ENCODE results near the gene TUSC2. TPM values are rescaled to one million over a fixed set of nuclear protein-coding genes. Genes with fewer than 3 reads are reported as not detected.

The TUSC2 gene
- total RNA-seq, 1 donor from 2014 or later = 11.8 TPM

DNA sequence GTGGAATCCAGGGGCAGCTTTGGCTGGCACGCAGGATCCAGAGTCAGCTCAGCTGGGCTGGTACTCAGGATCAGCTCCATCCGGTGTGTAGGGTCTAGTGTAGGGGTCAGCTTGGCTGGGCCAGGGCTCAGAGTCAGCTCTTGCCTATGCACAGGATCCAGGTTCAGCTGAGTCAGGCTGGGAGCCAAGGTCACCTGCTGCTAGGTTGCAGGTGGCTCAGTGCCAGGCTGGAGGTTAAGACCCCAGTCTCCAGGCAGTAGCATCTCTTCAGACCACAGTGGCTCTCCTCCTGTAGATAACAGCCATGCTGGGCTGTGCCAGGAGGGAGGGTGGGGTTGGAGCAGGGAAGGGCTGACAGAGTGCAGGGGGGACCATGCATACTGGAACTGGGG is 30.6 kb downstream of the TUSC2 start:
- Histone ChIP-seq H3K9me3 (no peaks in the 10 kb centered on the region), H3K4me1 (peaks cover 49% of the 10 kb centered on the region), H3K4me3 (no peak overlapping the region), H3K27ac (peak overlapping the region; percentile 83), H3K36me3 (peaks cover 0 to 5% of the 10 kb centered on the region in 2 donors), H3K27me3 (no peaks in the 10 kb centered on the region)
- intact Hi-C loops (cut with DNase I) = no loop called here
- TF ChIP-seq, protein P1, sequence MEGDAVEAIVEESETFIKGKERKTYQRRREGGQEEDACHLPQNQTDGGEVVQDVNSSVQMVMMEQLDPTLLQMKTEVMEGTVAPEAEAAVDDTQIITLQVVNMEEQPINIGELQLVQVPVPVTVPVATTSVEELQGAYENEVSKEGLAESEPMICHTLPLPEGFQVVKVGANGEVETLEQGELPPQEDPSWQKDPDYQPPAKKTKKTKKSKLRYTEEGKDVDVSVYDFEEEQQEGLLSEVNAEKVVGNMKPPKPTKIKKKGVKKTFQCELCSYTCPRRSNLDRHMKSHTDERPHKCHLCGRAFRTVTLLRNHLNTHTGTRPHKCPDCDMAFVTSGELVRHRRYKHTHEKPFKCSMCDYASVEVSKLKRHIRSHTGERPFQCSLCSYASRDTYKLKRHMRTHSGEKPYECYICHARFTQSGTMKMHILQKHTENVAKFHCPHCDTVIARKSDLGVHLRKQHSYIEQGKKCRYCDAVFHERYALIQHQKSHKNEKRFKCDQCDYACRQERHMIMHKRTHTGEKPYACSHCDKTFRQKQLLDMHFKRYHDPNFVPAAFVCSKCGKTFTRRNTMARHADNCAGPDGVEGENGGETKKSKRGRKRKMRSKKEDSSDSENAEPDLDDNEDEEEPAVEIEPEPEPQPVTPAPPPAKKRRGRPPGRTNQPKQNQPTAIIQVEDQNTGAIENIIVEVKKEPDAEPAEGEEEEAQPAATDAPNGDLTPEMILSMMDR (IDR thresholded peaks at IDR 0.05) = no peak
- TF ChIP-seq POLR2A (IDR thresholded peaks at IDR 0.05) = no peak
- no peak for DNase-seq (ENCODE audit: extremely low spot score in 2 of 2)

DNA sequence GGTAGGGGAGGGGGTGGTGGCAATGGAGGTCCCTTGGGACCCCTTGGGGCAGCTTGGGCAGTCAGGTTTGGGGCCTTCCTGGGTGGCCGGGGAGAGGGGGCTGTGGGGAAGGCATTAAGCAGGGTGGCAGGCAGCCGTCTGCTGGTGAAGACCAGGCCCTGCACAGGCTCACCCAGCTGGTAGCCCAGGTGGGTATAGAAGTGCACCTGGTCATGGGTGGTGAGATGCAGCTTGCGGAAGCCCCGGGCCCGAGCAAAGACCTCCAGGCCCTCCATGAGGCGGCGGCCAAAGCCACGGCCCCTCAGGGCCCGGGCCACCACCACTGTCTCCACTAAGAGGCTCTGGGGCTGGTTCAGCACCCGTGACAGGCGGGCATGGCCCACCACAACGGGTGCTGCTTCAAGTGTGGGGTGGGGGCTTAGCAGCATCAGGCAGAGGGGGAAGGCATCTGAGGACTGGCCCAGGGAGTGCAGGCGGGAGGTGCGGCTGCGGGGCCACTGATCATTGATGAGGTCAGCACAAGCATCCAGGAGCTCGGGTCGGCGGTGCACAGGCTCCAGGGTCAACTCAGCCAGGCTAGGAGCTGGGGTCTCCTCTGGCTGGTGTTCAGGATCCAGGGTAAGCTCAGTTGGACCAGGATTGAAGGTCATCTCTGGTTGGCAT is 31.2 kb downstream of the TUSC2 start:
- Histone ChIP-seq H3K9me3 (no peaks in the 10 kb centered on the region), H3K27ac (no peak overlapping the region), H3K4me1 (peaks cover 45% of the 10 kb centered on the region), H3K4me3 (no peak overlapping the region), H3K36me3 (peaks cover 0 to 5% of the 10 kb centered on the region in 2 donors), H3K27me3 (no peaks in the 10 kb centered on the region)
- TF ChIP-seq, protein P1 (IDR thresholded peaks at IDR 0.05) = no peak
- no peak for DNase-seq (ENCODE audit: extremely low spot score in 2 of 2)
- intact Hi-C loops (cut with DNase I) = no loop called here

DNA sequence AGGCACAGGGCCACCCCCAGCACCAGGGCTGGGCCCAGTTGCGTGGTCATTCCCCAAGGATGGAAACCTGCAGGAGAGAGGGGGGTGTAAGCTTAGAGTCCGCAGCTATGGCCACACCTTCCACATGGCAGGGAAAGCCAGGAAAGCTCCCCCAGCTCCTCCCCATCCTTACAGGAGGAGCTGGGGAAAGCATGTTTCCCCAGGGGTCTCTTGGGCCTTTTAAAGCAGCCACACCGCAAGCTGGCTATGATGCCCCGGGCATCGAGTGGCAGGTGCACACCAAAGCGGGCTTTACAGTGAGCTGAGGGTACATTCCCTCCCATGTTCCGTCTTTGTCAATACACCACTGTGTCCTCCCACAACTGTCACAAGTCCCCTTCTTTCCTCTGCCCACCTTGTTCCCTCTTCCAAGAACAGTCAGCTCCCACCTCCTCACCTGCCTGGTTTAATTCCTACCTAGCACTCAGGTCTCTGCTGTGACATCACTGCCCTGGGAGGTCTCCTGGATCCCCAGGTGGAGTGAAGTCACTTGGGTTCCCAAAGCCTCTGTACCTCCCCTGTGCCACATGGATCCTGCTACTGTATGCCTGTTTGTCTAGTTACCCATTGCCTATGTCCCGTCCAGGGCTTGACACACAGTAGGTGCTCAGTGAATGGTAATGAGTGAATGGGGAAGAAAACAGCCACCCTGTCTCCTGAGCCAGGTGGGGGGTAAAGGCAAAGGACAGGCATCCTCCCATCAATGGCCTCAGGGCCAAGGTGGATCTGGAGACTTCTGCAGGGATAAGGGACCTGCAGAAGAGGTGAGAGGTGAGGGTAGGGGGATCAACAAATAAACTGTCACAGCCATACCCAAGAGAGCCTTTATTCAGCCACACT is 32.2 kb downstream of the TUSC2 start:
- H3K27me3 ChIP-seq = no peaks in the 10 kb centered on the region
- H3K36me3 ChIP-seq = peaks cover 0 to 5% of the 10 kb centered on the region in 2 donors
- intact Hi-C loops (cut with DNase I) = no loop called here
- DNase-seq (ENCODE audit: extremely low spot score in 2 of 2) = no peak
- H3K4me1 ChIP-seq = peaks cover 50% of the 10 kb centered on the region
- TF ChIP-seq POLR2AphosphoS5 (IDR thresholded peaks at IDR 0.05; ENCODE audit: insufficient read depth in 1 of 2, low read depth in 1 of 2) = no peak
- no peak overlapping the region for H3K27ac ChIP-seq
- H3K9me3 ChIP-seq = no peaks in the 10 kb centered on the region
- H3K4me3 ChIP-seq = no peak overlapping the region

DNA sequence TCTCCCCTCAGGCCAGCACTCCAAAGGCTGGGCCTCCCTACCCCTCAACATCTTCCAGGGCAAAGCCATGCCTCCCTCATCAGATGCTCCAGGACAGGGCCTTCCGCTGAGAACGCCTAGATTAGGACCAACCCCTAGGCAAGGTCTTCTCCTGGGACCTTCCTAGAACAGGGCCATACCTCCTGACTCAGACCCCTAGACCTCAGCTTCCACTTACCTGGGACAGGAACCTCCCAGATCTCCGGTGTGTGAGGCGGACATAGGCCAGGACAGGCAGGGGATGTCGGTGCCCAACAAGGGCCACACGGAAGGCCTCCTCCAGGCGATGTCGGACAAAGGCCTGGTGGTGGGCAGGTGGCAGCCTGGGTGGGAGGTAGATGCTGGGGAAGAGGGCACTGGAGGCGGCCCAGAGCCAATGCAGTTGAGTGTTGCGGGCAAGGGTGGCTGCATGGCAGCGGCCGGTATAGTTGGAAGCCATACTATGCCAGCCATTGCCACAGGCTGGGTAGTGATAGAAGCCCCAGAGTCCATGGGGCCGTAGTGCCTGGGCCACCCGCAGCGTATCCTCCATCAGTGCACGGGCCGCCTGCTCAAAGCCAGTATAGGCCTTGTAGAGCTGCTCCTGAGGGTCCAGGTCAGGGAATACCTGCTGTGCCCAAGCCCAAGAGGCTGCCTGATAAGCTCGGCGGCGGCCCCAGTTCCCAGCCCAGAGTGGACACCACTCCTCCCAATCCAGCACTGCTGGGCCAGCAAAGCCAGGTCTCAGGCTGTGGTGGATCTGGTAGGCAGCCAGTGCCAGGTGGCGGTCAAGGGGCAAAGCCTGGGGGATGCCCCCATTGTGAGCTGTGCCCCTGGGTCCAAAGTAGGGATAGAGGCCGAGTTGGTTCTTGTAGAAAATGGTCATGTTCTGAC is 33.3 kb downstream of the TUSC2 start:
- Histone ChIP-seq H3K27ac (no peak overlapping the region), H3K4me3 (no peak overlapping the region), H3K36me3 (peaks cover 0 to 11% of the 10 kb centered on the region in 2 donors), H3K27me3 (no peaks in the 10 kb centered on the region), H3K4me1 (peaks cover 45% of the 10 kb centered on the region), H3K9me3 (no peaks in the 10 kb centered on the region)
- intact Hi-C loops (cut with DNase I) = no loop called here
- no peak for DNase-seq (ENCODE audit: extremely low spot score in 2 of 2)
- TF ChIP-seq, protein P1 (IDR thresholded peaks at IDR 0.05) = no peak
- no peak for TF ChIP-seq POLR2A (IDR thresholded peaks at IDR 0.05)
- no peak for TF ChIP-seq POLR2AphosphoS5 (IDR thresholded peaks at IDR 0.05; ENCODE audit: insufficient read depth in 1 of 2, low read depth in 1 of 2)

DNA sequence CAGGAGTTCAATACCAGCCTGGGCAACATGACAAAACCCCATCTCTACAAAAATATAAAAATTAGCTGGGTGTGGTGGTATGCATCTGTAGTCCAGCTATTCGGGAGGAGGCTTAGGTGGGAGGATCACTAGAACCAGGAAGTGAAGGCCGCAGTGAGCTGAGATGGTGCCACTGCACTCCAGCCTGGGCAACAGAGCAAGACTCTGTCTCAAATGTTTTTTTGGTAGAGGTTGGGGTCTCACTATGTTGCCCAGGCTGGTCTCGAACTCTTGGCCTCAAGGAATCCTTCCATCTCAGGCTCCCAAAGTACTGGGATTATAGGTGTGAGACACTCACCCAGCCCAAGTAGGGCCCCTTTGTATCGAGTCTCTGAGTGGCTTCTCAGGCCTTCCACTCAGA is 33.9 kb downstream of the TUSC2 start:
- H3K4me3 ChIP-seq = no peak overlapping the region
- H3K9me3 ChIP-seq = no peaks in the 10 kb centered on the region
- peaks cover 44% of the 10 kb centered on the region for H3K4me1 ChIP-seq
- H3K27me3 ChIP-seq = no peaks in the 10 kb centered on the region
- H3K36me3 ChIP-seq = peaks cover 0 to 18% of the 10 kb centered on the region in 2 donors
- no peak overlapping the region for H3K27ac ChIP-seq
- intact Hi-C loops (cut with DNase I) = no loop called here
- no peak for DNase-seq (ENCODE audit: extremely low spot score in 2 of 2)
- TF ChIP-seq POLR2AphosphoS5 (IDR thresholded peaks at IDR 0.05; ENCODE audit: insufficient read depth in 1 of 2, low read depth in 1 of 2) = no peak
- TF ChIP-seq, protein P1 (IDR thresholded peaks at IDR 0.05) = no peak
- TF ChIP-seq POLR2A (IDR thresholded peaks at IDR 0.05) = no peak
